AG09319 (cell line): ENCODE data around the gene EPC2.
"Not testable (repeated sequence)": the region's sequence is repeated elsewhere in the genome, so short reads cannot be mapped to it uniquely, and the experiment has no call there.

Experiments
- DNase-seq: peaks from one replicate; pipeline ENCODE4 v3.0.0-alpha.2; 2010; ENCODE audit warnings: low read depth; ENCODE audit errors: extremely low read depth
- TF ChIP-seq, protein P1 (sequence below): IDR thresholded peaks from 2 replicates; pipeline ENCODE4 v1.5.1; 2011; ENCODE audit warnings: low read depth, mild to moderate bottlenecking, inconsistent platforms, low read length, moderate library complexity

Gene EPC2

DNA sequence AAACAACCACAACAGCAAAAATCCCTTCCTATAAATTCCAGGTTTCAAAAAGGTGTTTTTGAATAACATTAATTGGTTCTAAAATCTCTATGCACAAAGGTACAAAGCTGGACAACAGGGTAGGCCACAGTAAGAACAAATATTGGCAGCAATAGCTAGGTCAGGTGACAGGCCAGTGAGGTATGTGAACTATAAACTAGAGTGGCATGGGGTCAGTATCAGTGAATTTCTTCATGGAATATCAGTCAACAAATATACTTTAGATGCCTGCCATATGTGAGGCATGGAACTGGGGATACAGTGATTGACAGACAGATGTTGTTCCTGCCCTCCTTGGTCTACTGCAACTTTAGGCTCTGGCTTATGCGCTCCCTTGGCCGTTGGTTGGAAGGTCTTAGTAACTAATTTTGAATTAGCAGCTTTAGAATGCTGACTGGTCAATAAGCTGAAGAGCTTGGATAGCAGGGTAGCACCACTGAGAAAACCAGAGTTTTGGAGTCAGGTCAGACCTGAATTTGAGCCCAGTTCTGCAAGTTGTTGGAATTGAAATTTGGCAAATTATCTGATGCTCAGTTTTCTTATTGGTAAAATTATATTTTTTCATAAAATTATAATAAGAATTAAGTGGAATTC, 2.3 kb upstream of the EPC2 start:
- no peak for DNase-seq
- TF ChIP-seq, protein P1, sequence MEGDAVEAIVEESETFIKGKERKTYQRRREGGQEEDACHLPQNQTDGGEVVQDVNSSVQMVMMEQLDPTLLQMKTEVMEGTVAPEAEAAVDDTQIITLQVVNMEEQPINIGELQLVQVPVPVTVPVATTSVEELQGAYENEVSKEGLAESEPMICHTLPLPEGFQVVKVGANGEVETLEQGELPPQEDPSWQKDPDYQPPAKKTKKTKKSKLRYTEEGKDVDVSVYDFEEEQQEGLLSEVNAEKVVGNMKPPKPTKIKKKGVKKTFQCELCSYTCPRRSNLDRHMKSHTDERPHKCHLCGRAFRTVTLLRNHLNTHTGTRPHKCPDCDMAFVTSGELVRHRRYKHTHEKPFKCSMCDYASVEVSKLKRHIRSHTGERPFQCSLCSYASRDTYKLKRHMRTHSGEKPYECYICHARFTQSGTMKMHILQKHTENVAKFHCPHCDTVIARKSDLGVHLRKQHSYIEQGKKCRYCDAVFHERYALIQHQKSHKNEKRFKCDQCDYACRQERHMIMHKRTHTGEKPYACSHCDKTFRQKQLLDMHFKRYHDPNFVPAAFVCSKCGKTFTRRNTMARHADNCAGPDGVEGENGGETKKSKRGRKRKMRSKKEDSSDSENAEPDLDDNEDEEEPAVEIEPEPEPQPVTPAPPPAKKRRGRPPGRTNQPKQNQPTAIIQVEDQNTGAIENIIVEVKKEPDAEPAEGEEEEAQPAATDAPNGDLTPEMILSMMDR, result no peak

DNA sequence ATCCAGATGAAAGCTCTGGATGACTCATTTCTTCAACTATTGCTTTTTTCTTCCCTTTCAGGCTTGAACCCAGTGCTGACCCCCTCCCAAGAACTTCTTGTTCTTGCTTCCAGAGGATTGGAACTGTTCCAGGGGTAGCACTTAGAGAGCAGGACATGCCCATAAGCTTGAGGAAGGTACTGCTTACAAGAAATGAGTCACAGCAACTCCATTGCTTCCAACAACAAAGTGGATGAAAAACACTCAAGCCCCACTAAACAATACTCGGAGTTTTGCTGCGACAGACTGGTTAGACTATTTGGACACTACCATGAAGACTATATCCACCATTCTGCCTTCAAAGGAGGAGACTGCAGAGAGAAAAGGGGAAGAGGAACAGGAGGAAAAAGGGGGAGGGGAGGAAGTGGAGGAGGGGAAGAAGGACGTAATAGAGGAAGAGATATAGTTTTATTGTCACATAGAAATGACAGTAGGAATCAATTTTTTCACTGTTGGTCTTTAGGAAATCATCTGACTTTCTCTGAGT, 1.6 kb upstream of the EPC2 start:
- TF ChIP-seq, protein P1, result no peak
- no peak for DNase-seq

GRCh38 chr2:148643421-148643820, 1.1 kb upstream of the EPC2 start:
- DNase-seq, result no peak
- TF ChIP-seq, protein P1, result no peak

DNA sequence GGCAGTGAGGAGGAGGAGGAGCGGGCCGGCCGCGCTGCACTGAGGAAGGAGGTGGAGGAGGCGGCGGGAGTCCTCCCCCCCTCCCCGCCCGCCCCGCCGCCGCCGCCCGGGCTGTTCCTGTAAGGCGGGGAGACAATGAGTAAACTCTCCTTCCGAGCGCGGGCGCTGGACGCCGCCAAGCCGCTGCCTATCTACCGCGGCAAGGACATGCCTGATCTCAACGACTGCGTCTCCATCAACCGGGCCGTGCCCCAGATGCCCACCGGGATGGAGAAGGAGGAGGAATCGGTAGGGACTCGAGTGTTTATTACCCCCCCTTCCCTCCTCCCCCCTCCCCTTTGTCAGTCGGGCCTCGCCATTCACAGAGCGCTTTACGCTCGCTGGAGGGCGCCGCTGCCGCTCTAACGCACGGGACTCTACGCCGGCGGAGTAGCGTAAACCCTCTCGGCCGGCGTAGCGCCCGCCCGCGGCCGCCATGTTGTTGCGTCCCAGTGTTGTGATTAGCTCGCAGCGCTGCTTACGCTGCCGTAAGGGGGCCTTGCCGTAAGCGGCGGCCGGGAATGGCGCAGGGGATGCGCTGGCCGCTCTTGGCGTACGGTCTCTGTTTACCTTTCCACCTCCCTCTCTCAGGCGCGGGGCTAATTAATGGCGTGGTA, 460 bp downstream of the EPC2 start:
- peak; percentile 76 for DNase-seq
- TF ChIP-seq, protein P1, result peak; percentile 36

- DNase-seq, result peak; percentile 63
- TF ChIP-seq, protein P1, result no peak
Observed at GRCh38 chr2:148645539-148646230, 1.1 kb downstream of the EPC2 start.

GRCh38 chr2:148646231-148646559, 1.6 kb downstream of the EPC2 start:
- TF ChIP-seq, protein P1, result no peak
- no peak for DNase-seq

GRCh38 chr2:148647711-148648110, 3.2 kb downstream of the EPC2 start:
- DNase-seq, result not testable (repeated sequence)
